Thoracic aorta (tissue), 2 donors: ENCODE results near the gene MSL3B.

ENCODE experiments used
- ATAC-seq: fragments of 150-250 bp; one replicate; pipeline ENCODE4 v1.8.0; 2017; ENCODE audit warnings: low read depth; ENCODE audit not compliant: insufficient number of reproducible peaks, low FRiP score
- DNase-seq: peaks from one replicate; pipeline ENCODE4 v3.0.0-alpha.2; 2020; ENCODE audit warnings: low spot score
- H3K27ac ChIP-seq, 2 donors: fragments of 200-600 bp; sonication (generic); 1 replicate in 1 of 2; 2 replicates in 1 of 2; pipeline ENCODE4 v1.5.1; 2016; ENCODE audit warnings: mild to moderate bottlenecking in 2 of 2, moderate library complexity in 2 of 2
- H3K27me3 ChIP-seq: fragments of 200-600 bp; sonication (generic); replicated peaks from 2 replicates; pipeline ENCODE4 v1.6.0; 2016; ENCODE audit warnings: mild to moderate bottlenecking; ENCODE audit not compliant: insufficient read depth
- H3K36me3 ChIP-seq: fragments of 200-600 bp; sonication (generic); one replicate; pipeline ENCODE4 v1.5.1; 2016
- H3K4me1 ChIP-seq, 2 donors: fragments of 200-600 bp; sonication (generic); 1 replicate in 1 of 2; 2 replicates in 1 of 2; pipeline versions ENCODE4 v1.5.1 to v1.6.0; 2016; ENCODE audit warnings: low read depth in 2 of 2, mild to moderate bottlenecking in 1 of 2; ENCODE audit not compliant: control insufficient read depth in 1 of 2
- H3K4me3 ChIP-seq: fragments of 200-600 bp; sonication (generic); 2 replicates; pipeline ENCODE4 v1.5.1; 2016; ENCODE audit warnings: mild to moderate bottlenecking
- H3K9me3 ChIP-seq: fragments of 200-600 bp; sonication (generic); 2 replicates; pipeline ENCODE4 v1.5.1; 2016
- TF ChIP-seq, protein P1 (sequence below): fragments of 200-600 bp; sonication (generic); IDR thresholded peaks from one replicate; pipeline ENCODE4 v1.5.1; 2019; ENCODE audit warnings: antibody characterized with exemption

The MSL3B gene

GRCh38 chr2:233819884-233820773 lies 48.1 kb downstream of the MSL3B start:
- no peaks in the 10 kb centered on the region for H3K9me3 ChIP-seq
- H3K4me1 ChIP-seq, result no peaks in the 10 kb centered on the region
- no peak overlapping the region for H3K4me3 ChIP-seq
- TF ChIP-seq, protein P1, sequence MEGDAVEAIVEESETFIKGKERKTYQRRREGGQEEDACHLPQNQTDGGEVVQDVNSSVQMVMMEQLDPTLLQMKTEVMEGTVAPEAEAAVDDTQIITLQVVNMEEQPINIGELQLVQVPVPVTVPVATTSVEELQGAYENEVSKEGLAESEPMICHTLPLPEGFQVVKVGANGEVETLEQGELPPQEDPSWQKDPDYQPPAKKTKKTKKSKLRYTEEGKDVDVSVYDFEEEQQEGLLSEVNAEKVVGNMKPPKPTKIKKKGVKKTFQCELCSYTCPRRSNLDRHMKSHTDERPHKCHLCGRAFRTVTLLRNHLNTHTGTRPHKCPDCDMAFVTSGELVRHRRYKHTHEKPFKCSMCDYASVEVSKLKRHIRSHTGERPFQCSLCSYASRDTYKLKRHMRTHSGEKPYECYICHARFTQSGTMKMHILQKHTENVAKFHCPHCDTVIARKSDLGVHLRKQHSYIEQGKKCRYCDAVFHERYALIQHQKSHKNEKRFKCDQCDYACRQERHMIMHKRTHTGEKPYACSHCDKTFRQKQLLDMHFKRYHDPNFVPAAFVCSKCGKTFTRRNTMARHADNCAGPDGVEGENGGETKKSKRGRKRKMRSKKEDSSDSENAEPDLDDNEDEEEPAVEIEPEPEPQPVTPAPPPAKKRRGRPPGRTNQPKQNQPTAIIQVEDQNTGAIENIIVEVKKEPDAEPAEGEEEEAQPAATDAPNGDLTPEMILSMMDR, result no peak
- no peaks in the 10 kb centered on the region for H3K27me3 ChIP-seq
- no peak overlapping the region for H3K27ac ChIP-seq
- DNase-seq (no peak), ATAC-seq (no peak)
- no peaks in the 10 kb centered on the region for H3K36me3 ChIP-seq

DNA sequence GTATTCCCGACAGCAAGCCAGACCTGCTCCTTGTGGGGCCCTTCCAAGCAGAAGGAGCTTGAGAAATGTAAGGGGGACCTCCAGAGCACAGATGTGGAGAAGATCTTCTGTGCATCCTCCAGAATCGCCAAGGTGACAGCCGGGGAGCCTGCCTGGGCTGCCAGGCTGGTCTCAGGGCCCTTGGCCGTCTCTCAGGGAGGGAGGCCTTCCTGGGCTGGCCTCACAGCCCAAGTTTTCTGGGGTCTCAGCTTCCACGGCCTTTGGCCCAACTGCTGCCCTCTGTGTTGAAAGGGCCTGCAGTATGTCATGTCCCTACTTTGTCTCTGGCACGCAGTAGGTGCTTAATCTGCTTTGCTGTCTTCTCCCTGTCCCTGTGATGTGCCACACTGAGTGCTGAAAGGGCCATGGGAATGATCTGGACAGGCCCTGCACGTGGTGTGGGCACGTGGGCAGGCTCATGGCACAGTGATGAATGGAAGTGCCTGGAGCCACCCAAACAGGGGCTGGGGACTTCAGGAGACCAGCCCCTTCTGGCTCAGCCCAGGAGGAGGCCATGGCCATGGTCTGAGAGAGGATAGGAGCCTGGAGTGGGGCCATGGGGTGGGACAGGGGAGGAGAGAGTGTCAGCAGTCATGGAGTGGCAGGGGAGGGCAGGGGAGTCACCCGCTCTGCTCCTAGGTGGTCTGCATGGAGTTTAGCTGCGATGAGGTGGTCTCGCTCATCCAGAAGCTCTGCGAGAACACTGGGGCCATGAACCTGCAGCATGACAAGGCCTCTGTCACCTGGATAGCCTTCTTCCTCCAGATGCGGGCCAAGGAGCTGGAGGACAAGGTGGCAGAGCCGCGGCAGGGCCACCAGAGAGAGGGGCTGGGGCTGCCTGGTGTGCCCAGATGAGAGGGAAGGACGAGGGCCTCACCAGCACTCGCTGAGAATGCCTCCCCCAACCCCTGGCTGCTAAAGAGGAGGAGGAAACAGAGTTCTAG lies 49.3 kb downstream of the MSL3B start:
- no peak for ATAC-seq

DNA sequence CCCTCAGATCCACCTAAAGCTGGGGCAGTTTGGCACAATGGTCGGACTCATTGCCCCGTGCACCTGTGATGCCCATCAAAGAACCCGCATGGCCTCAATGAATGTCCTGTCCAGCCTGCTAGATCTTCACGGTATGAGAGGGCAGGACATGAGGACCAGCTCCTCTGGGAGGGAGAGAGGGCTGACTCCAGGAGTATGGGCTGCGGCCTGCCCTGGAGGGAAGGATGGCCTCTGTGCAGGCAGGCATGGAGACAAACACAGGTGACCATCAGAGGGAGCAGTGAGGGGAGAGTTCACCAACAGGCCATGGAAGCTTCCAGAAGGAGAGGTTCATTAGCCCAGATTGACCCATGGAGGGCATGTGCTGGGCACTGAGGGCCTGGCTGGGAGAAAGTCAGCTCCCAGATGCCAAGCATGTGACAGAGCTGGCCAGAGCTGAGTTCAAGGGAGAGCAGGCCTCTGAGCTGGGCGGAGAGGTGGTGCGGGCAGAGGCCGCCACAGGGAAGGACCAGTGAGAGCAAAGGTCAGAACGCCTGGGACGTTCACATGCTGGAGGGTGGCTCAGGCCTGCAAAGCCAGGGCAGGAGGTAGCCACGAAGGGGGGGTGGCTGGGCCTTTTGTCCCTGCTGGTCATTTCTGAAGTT lies 50.1 kb downstream of the MSL3B start:
- no peaks in the 10 kb centered on the region for H3K4me1 ChIP-seq
- H3K9me3 ChIP-seq, result no peaks in the 10 kb centered on the region
- no peak for ATAC-seq
- no peaks in the 10 kb centered on the region for H3K36me3 ChIP-seq
- TF ChIP-seq, protein P1, result no peak
- no peak for DNase-seq
- H3K27ac ChIP-seq, result no peak overlapping the region
- H3K4me3 ChIP-seq, result no peak overlapping the region
- no peaks in the 10 kb centered on the region for H3K27me3 ChIP-seq

More for the DNA sequence above, 49.3 kb downstream of the MSL3B start:
- H3K4me3 ChIP-seq, result no peak overlapping the region
- no peaks in the 10 kb centered on the region for H3K36me3 ChIP-seq
- no peaks in the 10 kb centered on the region for H3K4me1 ChIP-seq
- DNase-seq, result no peak
- no peak overlapping the region for H3K27ac ChIP-seq
- H3K27me3 ChIP-seq, result no peaks in the 10 kb centered on the region
- no peaks in the 10 kb centered on the region for H3K9me3 ChIP-seq
- TF ChIP-seq, protein P1, result no peak

DNA sequence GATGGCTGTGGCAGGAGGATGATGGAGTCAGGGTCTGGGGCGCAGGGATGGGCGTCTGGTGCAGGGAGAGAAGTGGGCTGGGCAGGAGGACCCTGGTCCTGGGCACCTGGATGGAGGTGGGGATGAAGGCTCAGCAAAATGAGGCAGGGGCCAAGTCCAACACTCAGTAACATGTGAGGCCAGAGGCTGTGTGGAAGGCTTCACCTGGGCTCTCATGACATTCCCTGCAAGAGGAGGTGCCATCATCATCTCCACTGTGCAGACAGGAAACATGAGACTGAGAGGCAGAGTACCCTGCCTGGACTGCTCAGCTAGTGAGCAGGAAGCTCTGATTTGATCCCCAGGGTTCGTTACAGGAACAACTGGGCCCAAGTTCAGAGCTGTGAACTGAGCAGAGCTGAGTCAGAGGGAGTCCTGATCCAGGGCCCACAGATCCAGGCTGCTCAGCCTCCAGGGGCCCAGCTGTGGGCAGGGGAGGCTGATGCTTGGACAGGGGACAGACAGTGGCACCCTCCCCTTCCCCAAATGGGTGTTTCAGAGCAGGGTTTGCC lies 50.8 kb downstream of the MSL3B start:
- no peak overlapping the region for H3K4me3 ChIP-seq
- H3K36me3 ChIP-seq, result no peaks in the 10 kb centered on the region
- H3K27me3 ChIP-seq, result no peaks in the 10 kb centered on the region
- no peak overlapping the region for H3K27ac ChIP-seq
- no peaks in the 10 kb centered on the region for H3K9me3 ChIP-seq
- H3K4me1 ChIP-seq, result no peaks in the 10 kb centered on the region
- no peak for DNase-seq
- TF ChIP-seq, protein P1, result no peak
- no peak for ATAC-seq
